ENCODE measurements around the gene HMCES.
"Not testable (repeated sequence)": the region's sequence is repeated elsewhere in the genome, so short reads cannot be mapped to it uniquely, and the experiment has no call there.

The HMCES gene

DNA sequence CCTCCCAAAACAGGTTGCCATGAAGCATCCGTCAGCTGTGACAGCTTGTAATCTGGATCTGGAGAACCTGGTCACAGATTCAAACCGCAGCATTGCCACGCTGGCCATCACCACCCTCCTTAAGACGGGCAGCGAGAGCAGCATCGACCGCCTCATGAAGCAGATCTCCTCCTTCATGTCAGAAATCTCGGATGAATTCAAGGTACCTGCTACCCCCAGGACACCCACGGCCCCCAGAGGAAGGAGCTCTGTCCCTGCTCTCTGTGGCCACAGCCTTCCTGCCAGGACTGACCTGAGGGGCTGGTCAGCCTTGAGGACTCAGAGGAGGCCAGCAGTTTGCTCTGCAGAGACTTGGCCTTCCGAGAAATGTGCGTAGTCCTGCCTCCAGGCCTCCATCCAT, 18.1 kb upstream of the HMCES start:
- TF ChIP-seq, protein P1, sequence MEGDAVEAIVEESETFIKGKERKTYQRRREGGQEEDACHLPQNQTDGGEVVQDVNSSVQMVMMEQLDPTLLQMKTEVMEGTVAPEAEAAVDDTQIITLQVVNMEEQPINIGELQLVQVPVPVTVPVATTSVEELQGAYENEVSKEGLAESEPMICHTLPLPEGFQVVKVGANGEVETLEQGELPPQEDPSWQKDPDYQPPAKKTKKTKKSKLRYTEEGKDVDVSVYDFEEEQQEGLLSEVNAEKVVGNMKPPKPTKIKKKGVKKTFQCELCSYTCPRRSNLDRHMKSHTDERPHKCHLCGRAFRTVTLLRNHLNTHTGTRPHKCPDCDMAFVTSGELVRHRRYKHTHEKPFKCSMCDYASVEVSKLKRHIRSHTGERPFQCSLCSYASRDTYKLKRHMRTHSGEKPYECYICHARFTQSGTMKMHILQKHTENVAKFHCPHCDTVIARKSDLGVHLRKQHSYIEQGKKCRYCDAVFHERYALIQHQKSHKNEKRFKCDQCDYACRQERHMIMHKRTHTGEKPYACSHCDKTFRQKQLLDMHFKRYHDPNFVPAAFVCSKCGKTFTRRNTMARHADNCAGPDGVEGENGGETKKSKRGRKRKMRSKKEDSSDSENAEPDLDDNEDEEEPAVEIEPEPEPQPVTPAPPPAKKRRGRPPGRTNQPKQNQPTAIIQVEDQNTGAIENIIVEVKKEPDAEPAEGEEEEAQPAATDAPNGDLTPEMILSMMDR (conservative IDR thresholded peaks at IDR 0.05; ENCODE audit: low read depth, low read length): no peak
- H3K4me3 ChIP-seq (IDR thresholded peaks at IDR 0.05; ENCODE audit: insufficient read depth, low read depth, low read length): no peak overlapping the region
- H3K27ac ChIP-seq: no peak overlapping the region
- H3K9ac ChIP-seq: no peak overlapping the region
- H3K79me2 ChIP-seq (ENCODE audit: insufficient read depth, low read depth): no peaks in the 10 kb centered on the region
- H4K20me1 ChIP-seq (ENCODE audit: insufficient read depth): no peaks in the 10 kb centered on the region
- H2AFZ ChIP-seq (ENCODE audit: low read depth): no peak overlapping the region
- H3K4me2 ChIP-seq: no peak overlapping the region
- H3K36me3 ChIP-seq (ENCODE audit: insufficient read depth): peaks cover 17% of the 10 kb centered on the region; the same call in 1 of the 2 replicates
- no peaks in the 10 kb centered on the region for H3K27me3 ChIP-seq (ENCODE audit: insufficient read depth, low read depth)
- H3K4me1 ChIP-seq (ENCODE audit: low read depth, poor library complexity, severe bottlenecking): no peaks in the 10 kb centered on the region

DNA sequence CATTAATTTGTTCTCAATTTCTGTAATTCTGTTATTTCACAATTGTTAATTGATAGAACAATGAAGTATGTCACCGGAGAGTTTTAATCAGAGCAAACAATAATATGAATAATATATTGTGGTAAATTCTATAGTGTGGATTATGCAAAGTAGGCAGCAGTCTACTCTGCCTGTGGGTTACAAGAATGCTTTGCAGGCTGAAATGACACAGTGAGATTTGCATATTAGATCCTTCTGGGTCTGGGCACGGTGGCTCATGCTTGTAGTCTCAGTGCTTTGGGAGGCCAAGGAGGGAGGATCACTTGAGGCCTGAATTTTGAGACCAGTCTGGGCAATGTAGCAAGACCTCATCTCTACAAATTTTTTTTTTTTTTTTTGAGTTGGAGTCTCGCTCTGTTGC, 16.8 kb upstream of the HMCES start:
- Histone ChIP-seq H3K4me2 (no peak overlapping the region), H3K9ac (no peak overlapping the region), H3K4me3 (IDR thresholded peaks at IDR 0.05; ENCODE audit: insufficient read depth, low read depth, low read length) (no peak overlapping the region), H3K36me3 (ENCODE audit: insufficient read depth) (peaks cover 17% of the 10 kb centered on the region; the same call in 1 of the 2 replicates), H3K4me1 (ENCODE audit: low read depth, poor library complexity, severe bottlenecking) (no peaks in the 10 kb centered on the region), H3K79me2 (ENCODE audit: insufficient read depth, low read depth) (no peaks in the 10 kb centered on the region), H3K27me3 (ENCODE audit: insufficient read depth, low read depth) (no peaks in the 10 kb centered on the region), H4K20me1 (ENCODE audit: insufficient read depth) (no peaks in the 10 kb centered on the region), H3K27ac (no peak overlapping the region), H2AFZ (ENCODE audit: low read depth) (no peak overlapping the region)
- TF ChIP-seq, protein P1 (conservative IDR thresholded peaks at IDR 0.05; ENCODE audit: low read depth, low read length): no peak

DNA sequence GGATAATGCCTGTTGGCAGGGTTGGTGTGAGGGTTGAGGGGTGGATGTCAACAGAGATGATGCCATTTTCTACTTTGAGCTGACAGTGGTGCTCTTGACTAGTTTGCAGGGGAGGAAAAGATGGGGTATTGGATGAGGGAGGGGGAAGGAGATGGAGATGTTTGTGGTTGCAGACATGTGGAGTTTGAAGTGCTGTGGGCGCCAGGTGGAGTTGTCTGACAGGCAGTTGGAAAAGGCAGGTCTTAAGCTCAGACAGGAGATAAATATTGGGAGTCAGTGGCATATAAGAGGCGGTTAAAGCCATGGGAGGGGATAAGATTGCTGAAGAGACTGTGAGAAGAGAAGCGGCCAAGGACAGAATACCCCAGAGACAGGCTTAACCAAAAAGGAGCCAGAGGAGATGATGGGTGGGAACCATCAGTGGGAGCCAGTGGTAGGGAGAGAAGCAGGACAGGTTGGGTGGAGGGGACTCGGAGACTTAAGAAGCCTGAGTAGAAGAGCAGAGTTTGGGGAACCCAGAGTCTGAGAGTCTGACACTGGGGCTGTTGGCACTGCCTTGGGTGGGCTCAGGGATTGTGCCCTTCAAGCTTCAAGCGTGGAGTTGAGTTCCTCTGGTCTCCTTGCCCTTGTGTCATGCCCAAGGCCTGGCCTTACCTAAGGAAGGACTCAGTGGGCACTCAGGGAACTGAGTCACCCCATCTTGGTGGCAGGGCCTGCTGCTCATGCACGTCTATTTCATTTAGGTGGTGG, 15.3 kb upstream of the HMCES start:
- TF ChIP-seq, protein P1 (conservative IDR thresholded peaks at IDR 0.05; ENCODE audit: low read depth, low read length): no peak
- H3K4me2 ChIP-seq: no peak overlapping the region
- no peak overlapping the region for H3K4me3 ChIP-seq (IDR thresholded peaks at IDR 0.05; ENCODE audit: insufficient read depth, low read depth, low read length)
- H3K79me2 ChIP-seq (ENCODE audit: insufficient read depth, low read depth): no peaks in the 10 kb centered on the region
- H3K4me1 ChIP-seq (ENCODE audit: low read depth, poor library complexity, severe bottlenecking): no peaks in the 10 kb centered on the region
- H3K27ac ChIP-seq: no peak overlapping the region
- H3K36me3 ChIP-seq (ENCODE audit: insufficient read depth): peaks cover 17% of the 10 kb centered on the region; the same call in 1 of the 2 replicates
- H4K20me1 ChIP-seq (ENCODE audit: insufficient read depth): no peaks in the 10 kb centered on the region
- no peak overlapping the region for H2AFZ ChIP-seq (ENCODE audit: low read depth)
- H3K9ac ChIP-seq: no peak overlapping the region
- H3K27me3 ChIP-seq (ENCODE audit: insufficient read depth, low read depth): no peaks in the 10 kb centered on the region

DNA sequence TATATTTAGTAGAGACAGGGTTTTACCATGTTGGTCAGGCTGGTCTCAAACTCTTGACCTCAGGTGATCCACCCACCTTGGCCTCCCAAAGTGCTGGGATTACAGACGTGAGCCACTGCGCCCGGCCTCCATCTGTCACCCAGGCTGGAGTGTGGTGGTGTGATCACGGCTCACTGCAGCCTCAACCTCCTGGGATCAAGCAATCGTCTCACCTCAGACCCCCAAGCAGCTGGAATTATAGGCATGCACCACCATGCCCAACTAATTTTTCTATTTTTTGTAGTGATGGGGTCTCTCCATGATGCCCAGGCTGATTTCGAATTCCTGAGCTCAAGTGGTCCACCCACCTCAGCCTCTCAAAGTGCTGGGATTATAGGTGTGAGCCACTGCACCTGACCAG, 13.7 kb upstream of the HMCES start:
- H3K4me2 ChIP-seq; H3K4me1 ChIP-seq (ENCODE audit: low read depth, poor library complexity, severe bottlenecking); H3K27me3 ChIP-seq (ENCODE audit: insufficient read depth, low read depth); H3K79me2 ChIP-seq (ENCODE audit: insufficient read depth, low read depth); H2AFZ ChIP-seq (ENCODE audit: low read depth); H4K20me1 ChIP-seq (ENCODE audit: insufficient read depth); H3K36me3 ChIP-seq (ENCODE audit: insufficient read depth); H3K4me3 ChIP-seq (IDR thresholded peaks at IDR 0.05; ENCODE audit: insufficient read depth, low read depth, low read length); H3K9ac ChIP-seq; H3K27ac ChIP-seq: not testable (repeated sequence)

DNA sequence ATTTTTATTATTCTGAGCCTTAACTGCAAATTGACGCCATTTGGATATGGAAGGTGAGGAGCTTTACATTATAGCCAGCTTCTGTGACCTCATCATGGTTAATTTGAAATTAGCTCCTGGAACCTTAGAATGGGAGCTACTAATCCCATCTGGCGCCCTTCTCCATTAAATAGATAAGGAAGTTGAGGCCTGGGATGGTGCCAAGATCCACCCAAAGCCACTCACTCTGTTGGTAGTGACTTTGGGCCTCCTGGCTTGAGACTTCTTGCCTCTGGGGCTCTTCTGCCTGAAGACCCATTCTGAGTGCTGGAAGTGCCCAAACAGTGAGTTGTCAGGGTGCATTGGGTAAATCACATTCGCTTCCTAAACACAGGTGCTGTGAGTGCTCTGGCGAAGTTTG, 12.0 kb upstream of the HMCES start:
- TF ChIP-seq, protein P1 (conservative IDR thresholded peaks at IDR 0.05; ENCODE audit: low read depth, low read length): no peak
- H3K4me2 ChIP-seq: no peak overlapping the region
- H3K79me2 ChIP-seq (ENCODE audit: insufficient read depth, low read depth): no peaks in the 10 kb centered on the region

More for the DNA sequence above, 12.0 kb upstream of the HMCES start:
- no peak overlapping the region for H3K9ac ChIP-seq
- H3K4me3 ChIP-seq (IDR thresholded peaks at IDR 0.05; ENCODE audit: insufficient read depth, low read depth, low read length): no peak overlapping the region
- H3K36me3 ChIP-seq (ENCODE audit: insufficient read depth): peaks cover 3% of the 10 kb centered on the region; the same call in 1 of the 2 replicates
- H4K20me1 ChIP-seq (ENCODE audit: insufficient read depth): no peaks in the 10 kb centered on the region
- no peaks in the 10 kb centered on the region for H3K27me3 ChIP-seq (ENCODE audit: insufficient read depth, low read depth)
- no peak overlapping the region for H2AFZ ChIP-seq (ENCODE audit: low read depth)
- no peaks in the 10 kb centered on the region for H3K4me1 ChIP-seq (ENCODE audit: low read depth, poor library complexity, severe bottlenecking)
- no peak overlapping the region for H3K27ac ChIP-seq
